Ectodermal cell (in vitro differentiated cells): ENCODE measurements around the gene GIPC2.

ENCODE experiments used
- H3K27ac ChIP-seq: 2 replicates; pipeline ENCODE4 v1.7.0; 2013; ENCODE audit warnings: mild to moderate bottlenecking, low read depth, low read length; ENCODE audit not compliant: insufficient read depth, poor library complexity, severe bottlenecking
- H3K27me3 ChIP-seq: 2 replicates; pipeline ENCODE4 v1.7.0; 2013; ENCODE audit warnings: mild to moderate bottlenecking, low read length; ENCODE audit not compliant: insufficient read depth, control insufficient read depth, poor library complexity, severe bottlenecking
- H3K36me3 ChIP-seq: one replicate; pipeline ENCODE4 v1.7.0; 2013; ENCODE audit warnings: low read length; ENCODE audit not compliant: control insufficient read depth, insufficient read depth
- H3K4me1 ChIP-seq: one replicate; pipeline ENCODE4 v1.7.0; 2013; ENCODE audit warnings: low read length; ENCODE audit not compliant: control insufficient read depth, insufficient read depth
- H3K4me3 ChIP-seq: 2 replicates; pipeline ENCODE4 v1.7.0; 2013; ENCODE audit warnings: low read depth, low read length, control low read depth; ENCODE audit not compliant: insufficient read depth
- H3K9me3 ChIP-seq: 2 replicates; pipeline ENCODE4 v1.7.0; 2013; ENCODE audit warnings: mild to moderate bottlenecking, low read length, moderate library complexity; ENCODE audit not compliant: control insufficient read depth
- WGBS, 2 experiments: methylation state at CpG; one replicate each; pipeline ENCODE4 v1.1.7; 2013; ENCODE audit warnings: missing lambda C conversion rate in 2 of 2; 5-methylcytosine and 5-hydroxymethylcytosine counted together

The GIPC2 gene

GRCh38 chr1:78132948-78133322, 87.2 kb downstream of the GIPC2 start:
- no peak overlapping the region for H3K27ac ChIP-seq
- WGBS, 2 experiments: 93 to 100% methylated on average over 1 of the region's 1 CpG
- no peaks in the 10 kb centered on the region for H3K27me3 ChIP-seq
- no peaks in the 10 kb centered on the region for H3K4me1 ChIP-seq
- H3K4me3 ChIP-seq: no peak overlapping the region
- H3K9me3 ChIP-seq: no peaks in the 10 kb centered on the region
- no peaks in the 10 kb centered on the region for H3K36me3 ChIP-seq

GRCh38 chr1:78136680-78137079, 90.9 kb downstream of the GIPC2 start:
- no peaks in the 10 kb centered on the region for H3K27me3 ChIP-seq
- WGBS, 2 experiments: 73 to 94% methylated on average over 1 of the region's 1 CpG
- no peaks in the 10 kb centered on the region for H3K36me3 ChIP-seq
- no peak overlapping the region for H3K4me3 ChIP-seq
- no peaks in the 10 kb centered on the region for H3K4me1 ChIP-seq
- H3K9me3 ChIP-seq: no peaks in the 10 kb centered on the region
- H3K27ac ChIP-seq: no peak overlapping the region

DNA sequence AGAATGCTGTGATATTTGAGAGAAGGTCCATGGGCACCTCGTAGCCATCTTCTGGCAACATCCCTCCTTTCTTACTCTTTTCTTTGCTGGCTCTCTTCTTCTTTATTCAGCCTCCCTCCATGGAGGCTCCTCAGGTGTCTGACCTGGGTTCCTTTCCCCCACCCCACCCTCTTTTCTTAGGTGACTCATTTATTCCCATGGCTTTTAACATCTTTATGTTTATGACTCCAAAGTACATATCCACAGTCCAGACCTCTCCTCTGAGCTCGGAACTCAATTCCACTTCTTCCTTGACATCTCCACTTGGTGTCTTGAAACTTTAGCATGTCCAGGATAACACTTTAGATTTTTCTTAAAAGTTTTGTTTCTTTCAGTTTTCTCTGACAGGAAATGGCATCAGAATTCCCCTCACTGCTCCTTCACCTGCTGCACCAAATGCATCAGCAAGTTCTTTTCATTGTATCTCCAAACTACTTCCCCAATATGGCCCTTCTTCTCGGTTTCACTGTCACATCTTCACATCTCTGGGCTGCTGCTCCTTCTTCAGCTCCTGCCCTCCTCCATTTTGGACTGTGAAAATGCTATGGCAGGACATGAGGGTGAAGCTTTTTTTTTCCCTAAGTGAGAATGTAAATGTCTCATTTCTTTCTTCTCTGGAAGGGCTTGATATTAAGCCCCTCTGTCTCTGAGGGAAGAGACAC, 95.9 kb downstream of the GIPC2 start:
- H3K27me3 ChIP-seq: no peaks in the 10 kb centered on the region
- H3K27ac ChIP-seq: no peak overlapping the region
- 86 to 91% methylated on average over 3 of the region's 3 CpGs for WGBS, 2 experiments
- no peaks in the 10 kb centered on the region for H3K4me1 ChIP-seq
- no peaks in the 10 kb centered on the region for H3K36me3 ChIP-seq
- no peaks in the 10 kb centered on the region for H3K9me3 ChIP-seq
- no peak overlapping the region for H3K4me3 ChIP-seq

GRCh38 chr1:78142736-78143135, 97.0 kb downstream of the GIPC2 start:
- Histone ChIP-seq H3K9me3 (no peaks in the 10 kb centered on the region), H3K36me3 (no peaks in the 10 kb centered on the region), H3K4me1 (no peaks in the 10 kb centered on the region), H3K27ac (no peak overlapping the region), H3K4me3 (no peak overlapping the region), H3K27me3 (no peaks in the 10 kb centered on the region)
- WGBS, 2 experiments: 95 to 100% methylated on average over 4 of the region's 4 CpGs

DNA sequence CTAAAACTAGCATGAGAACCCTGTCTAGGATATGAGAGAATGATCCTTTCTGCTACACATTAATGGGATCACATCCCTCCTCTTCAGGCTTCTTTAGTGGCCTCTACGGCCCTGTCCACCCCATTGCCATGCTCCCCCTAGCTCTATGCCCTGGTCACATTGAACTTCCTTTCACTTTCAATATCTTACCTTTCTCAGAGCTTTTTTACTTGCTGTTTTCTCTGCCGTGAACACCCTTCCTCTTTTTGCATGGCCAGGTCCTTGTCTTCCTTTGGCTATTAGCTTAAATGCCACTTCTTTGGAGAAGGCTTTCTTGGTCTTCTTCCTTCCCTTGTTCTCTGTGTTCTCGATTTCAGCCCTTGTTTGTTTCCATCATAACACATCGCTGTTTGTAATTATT, 97.4 kb downstream of the GIPC2 start:
- Histone ChIP-seq H3K4me3 (no peak overlapping the region), H3K27me3 (no peaks in the 10 kb centered on the region), H3K4me1 (no peaks in the 10 kb centered on the region), H3K9me3 (no peaks in the 10 kb centered on the region), H3K27ac (no peak overlapping the region), H3K36me3 (no peaks in the 10 kb centered on the region)
- 81 to 88% methylated on average over 2 to 4 of the region's 4 CpGs for WGBS, 2 experiments

DNA sequence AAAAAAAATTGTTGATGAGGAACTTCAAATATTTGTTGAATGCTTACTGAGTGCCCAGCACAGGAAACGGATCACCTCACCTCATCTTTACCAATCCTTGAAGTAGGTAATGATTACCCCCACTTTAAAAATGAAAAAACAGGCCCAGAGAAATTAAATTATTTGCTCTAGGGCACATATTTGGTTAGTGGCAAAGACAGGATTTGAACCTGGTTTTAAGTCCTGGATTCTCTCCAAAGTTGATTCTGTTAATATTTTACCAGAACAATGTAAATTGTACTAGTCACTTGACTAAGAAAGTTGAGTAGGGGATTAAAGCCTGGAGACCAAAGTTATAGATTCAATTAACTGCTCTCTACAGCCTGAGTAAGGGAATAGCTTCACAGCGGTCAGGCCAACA, 97.9 kb downstream of the GIPC2 start:
- WGBS, 2 experiments: 80 to 98% methylated on average over 2 of the region's 2 CpGs
- Histone ChIP-seq H3K36me3 (no peaks in the 10 kb centered on the region), H3K27ac (no peak overlapping the region), H3K4me3 (no peak overlapping the region), H3K9me3 (no peaks in the 10 kb centered on the region), H3K27me3 (no peaks in the 10 kb centered on the region), H3K4me1 (no peaks in the 10 kb centered on the region)

- H3K27ac ChIP-seq: no peak overlapping the region
- H3K9me3 ChIP-seq: no peaks in the 10 kb centered on the region
- H3K4me1 ChIP-seq: no peaks in the 10 kb centered on the region
- 14 to 23% methylated on average over 2 of the region's 2 CpGs for WGBS, 2 experiments
- no peaks in the 10 kb centered on the region for H3K27me3 ChIP-seq
- H3K4me3 ChIP-seq: no peak overlapping the region
- H3K36me3 ChIP-seq: no peaks in the 10 kb centered on the region
Observed at GRCh38 chr1:78145105-78145580, 99.4 kb downstream of the GIPC2 start.

DNA sequence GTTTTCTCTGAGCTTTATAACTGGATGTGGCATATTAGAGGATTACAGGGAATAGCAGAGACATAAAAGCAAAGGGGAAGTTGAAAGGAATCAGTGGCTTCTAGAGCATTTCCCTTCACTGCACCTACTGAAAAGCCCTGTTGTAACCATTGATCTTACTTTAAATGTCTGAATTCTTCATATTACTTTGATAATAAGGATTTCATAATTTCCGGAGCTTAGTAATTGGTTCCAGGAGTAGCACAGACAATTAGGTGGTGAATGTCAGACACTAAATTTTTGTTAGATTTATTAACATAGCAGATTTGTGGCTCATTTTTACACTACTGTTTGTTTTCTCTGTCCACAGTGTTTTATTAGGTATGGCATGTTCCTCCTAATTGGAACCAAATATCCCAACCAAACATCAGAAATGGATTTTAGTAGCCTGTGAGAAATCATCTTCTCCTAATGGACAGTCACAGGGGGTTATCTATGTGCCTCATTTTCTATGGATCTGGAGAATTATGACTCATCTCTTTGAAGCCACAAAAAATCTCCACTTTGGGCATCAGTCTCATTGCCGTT, 100.5 kb downstream of the GIPC2 start:
- H3K9me3 ChIP-seq: no peaks in the 10 kb centered on the region
- H3K4me3 ChIP-seq: no peak overlapping the region
- H3K36me3 ChIP-seq: no peaks in the 10 kb centered on the region
- no peak overlapping the region for H3K27ac ChIP-seq
- 97 to 100% methylated on average over 1 to 2 of the region's 2 CpGs for WGBS, 2 experiments
- H3K4me1 ChIP-seq: no peaks in the 10 kb centered on the region
- no peaks in the 10 kb centered on the region for H3K27me3 ChIP-seq

DNA sequence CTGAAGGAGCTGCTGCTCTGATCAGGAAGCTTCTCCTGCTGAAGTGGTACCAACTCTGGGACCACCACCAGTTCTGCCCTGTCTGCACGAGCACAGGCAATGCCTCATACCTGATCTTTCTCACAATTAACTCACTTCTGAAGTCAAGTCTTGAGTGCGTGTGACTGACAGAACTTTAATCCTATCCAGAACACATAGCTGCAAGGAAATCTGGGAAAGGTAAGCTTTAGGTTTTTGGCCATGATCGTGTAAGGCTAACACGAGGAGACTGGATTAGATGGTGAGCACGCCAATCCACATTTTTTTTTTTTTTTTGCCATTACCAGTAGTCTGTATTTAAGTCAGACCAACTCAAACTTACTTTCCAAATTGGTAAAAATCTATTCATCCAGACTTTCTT, 101.3 kb downstream of the GIPC2 start:
- no peaks in the 10 kb centered on the region for H3K36me3 ChIP-seq
- H3K27ac ChIP-seq: no peak overlapping the region
- H3K9me3 ChIP-seq: no peaks in the 10 kb centered on the region
- H3K4me3 ChIP-seq: no peak overlapping the region
- no peaks in the 10 kb centered on the region for H3K4me1 ChIP-seq
- no peaks in the 10 kb centered on the region for H3K27me3 ChIP-seq
- 91 to 95% methylated on average over 5 of the region's 5 CpGs for WGBS, 2 experiments

GRCh38 chr1:78153092-78153736, 107.4 kb downstream of the GIPC2 start:
- no peak overlapping the region for H3K27ac ChIP-seq
- H3K4me3 ChIP-seq: no peak overlapping the region
- no peaks in the 10 kb centered on the region for H3K27me3 ChIP-seq
- no peaks in the 10 kb centered on the region for H3K9me3 ChIP-seq
- 65 to 71% methylated on average over 4 of the region's 4 CpGs for WGBS, 2 experiments
- no peaks in the 10 kb centered on the region for H3K36me3 ChIP-seq
- H3K4me1 ChIP-seq: peaks cover 6% of the 10 kb centered on the region
